Measurements from ENCODE around the gene FOSL2.

FOSL2 gene

DNA sequence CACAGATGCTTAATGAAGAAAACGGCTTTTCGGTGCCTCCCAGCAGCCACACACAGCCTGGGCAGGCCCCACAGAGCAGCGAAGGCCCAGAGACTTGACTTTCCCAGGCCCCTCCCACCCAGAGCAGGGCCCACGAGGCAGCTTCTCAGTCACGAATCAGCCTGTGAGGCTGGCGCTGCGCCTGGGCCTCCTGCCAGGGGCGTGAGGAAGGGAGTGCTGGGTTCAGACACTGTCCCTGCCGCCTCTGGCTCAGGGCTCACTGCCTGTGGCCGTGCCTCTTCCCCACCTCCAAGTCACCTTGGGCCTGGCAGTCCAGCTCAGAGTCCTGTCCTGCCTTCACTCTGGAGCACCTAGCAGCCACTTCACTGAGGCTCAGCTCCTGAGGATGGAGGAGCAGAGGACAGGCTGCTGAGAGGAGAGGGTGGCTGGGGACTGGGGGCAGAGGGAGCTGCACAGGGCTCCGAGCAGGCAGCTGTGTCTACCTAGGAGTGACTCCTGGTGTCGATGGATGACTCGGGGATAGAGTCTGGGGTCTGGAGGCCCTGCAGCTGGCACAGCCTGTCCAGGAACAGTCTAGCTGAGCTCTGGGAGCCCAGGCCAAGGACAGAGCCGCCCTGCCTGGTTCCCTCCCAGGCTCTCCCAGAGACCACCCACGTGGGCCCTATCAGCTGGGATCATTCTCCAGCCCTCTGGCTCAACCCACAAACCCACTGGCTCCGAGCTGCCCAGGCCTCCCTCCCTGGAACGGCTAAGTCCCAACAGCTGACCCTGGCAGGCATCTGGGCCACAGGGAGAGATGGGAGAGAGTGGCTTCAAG is 36.4 kb upstream of the FOSL2 start:
- no peaks in the 10 kb centered on the region for H3K9me3 ChIP-seq (ENCODE audit: insufficient read depth, low read depth, low read length)
- H2AFZ ChIP-seq (ENCODE audit: low read length): no peak overlapping the region; the same call in 1 of the 2 replicates
- peak overlapping the region; percentile 46 for H3K9ac ChIP-seq (ENCODE audit: low read depth, low read length, poor library complexity, severe bottlenecking)
- H4K20me1 ChIP-seq (ENCODE audit: insufficient read depth, low read length, poor library complexity, severe bottlenecking): no peaks in the 10 kb centered on the region
- TF ChIP-seq CTCF (conservative IDR thresholded peaks at IDR 0.05; ENCODE audit: low read length) (no peak), EZH2phosphoT487 (IDR thresholded peaks at IDR 0.05; ENCODE audit: borderline replicate concordance) (no peak)
- no peaks in the 10 kb centered on the region for H3K9me2 ChIP-seq (replicated peaks; ENCODE audit: low read depth, low read length)
- peaks cover 50% of the 10 kb centered on the region for H3K4me1 ChIP-seq (ENCODE audit: insufficient read depth, low read length, poor library complexity, severe bottlenecking)
- H3K79me2 ChIP-seq (ENCODE audit: insufficient read depth, low read length): peaks cover 10% of the 10 kb centered on the region; the same call in 1 of the 2 replicates
- H3F3A ChIP-seq (ENCODE audit: low read depth): no peaks in the 10 kb centered on the region
- no peak overlapping the region for H3K4me2 ChIP-seq (ENCODE audit: low read depth, low read length, poor library complexity, severe bottlenecking)
- no peak overlapping the region for H3K4me3 ChIP-seq (ENCODE audit: low read length, poor library complexity, severe bottlenecking)
- H3K27me3 ChIP-seq (ENCODE audit: insufficient read depth, low read length, poor library complexity, severe bottlenecking): no peaks in the 10 kb centered on the region
- H3K36me3 ChIP-seq (ENCODE audit: insufficient read depth, low read length): no peaks in the 10 kb centered on the region

GRCh38 chr2:28357055-28357454 is 35.6 kb upstream of the FOSL2 start:
- H3K79me2 ChIP-seq (ENCODE audit: insufficient read depth, low read length): peaks cover 15% of the 10 kb centered on the region; the same call in 1 of the 2 replicates
- no peaks in the 10 kb centered on the region for H3K36me3 ChIP-seq (ENCODE audit: insufficient read depth, low read length)
- peaks cover 55% of the 10 kb centered on the region for H3K4me1 ChIP-seq (ENCODE audit: insufficient read depth, low read length, poor library complexity, severe bottlenecking)
- H4K20me1 ChIP-seq (ENCODE audit: insufficient read depth, low read length, poor library complexity, severe bottlenecking): no peaks in the 10 kb centered on the region
- H3K9me3 ChIP-seq (ENCODE audit: insufficient read depth, low read depth, low read length): no peaks in the 10 kb centered on the region
- no peak overlapping the region for H3K4me3 ChIP-seq (ENCODE audit: low read length, poor library complexity, severe bottlenecking)
- no peak overlapping the region for H2AFZ ChIP-seq (ENCODE audit: low read length)
- H3F3A ChIP-seq (ENCODE audit: low read depth): no peaks in the 10 kb centered on the region
- no peak overlapping the region for H3K4me2 ChIP-seq (ENCODE audit: low read depth, low read length, poor library complexity, severe bottlenecking)
- H3K27me3 ChIP-seq (ENCODE audit: insufficient read depth, low read length, poor library complexity, severe bottlenecking): no peaks in the 10 kb centered on the region
- no peaks in the 10 kb centered on the region for H3K9me2 ChIP-seq (replicated peaks; ENCODE audit: low read depth, low read length)
- H3K9ac ChIP-seq (ENCODE audit: low read depth, low read length, poor library complexity, severe bottlenecking): peak overlapping the region; percentile 46
- TF ChIP-seq EZH2phosphoT487 (IDR thresholded peaks at IDR 0.05; ENCODE audit: borderline replicate concordance) (no peak), CTCF (conservative IDR thresholded peaks at IDR 0.05; ENCODE audit: low read length) (no peak)

GRCh38 chr2:28357948-28358667 is 34.5 kb upstream of the FOSL2 start:
- no peaks in the 10 kb centered on the region for H4K20me1 ChIP-seq (ENCODE audit: insufficient read depth, low read length, poor library complexity, severe bottlenecking)
- H3K4me2 ChIP-seq (ENCODE audit: low read depth, low read length, poor library complexity, severe bottlenecking): peak overlapping the region; percentile 74
- peaks cover 17% of the 10 kb centered on the region; the same call in 1 of the 2 replicates for H3K79me2 ChIP-seq (ENCODE audit: insufficient read depth, low read length)
- no peaks in the 10 kb centered on the region for H3K36me3 ChIP-seq (ENCODE audit: insufficient read depth, low read length)
- no peaks in the 10 kb centered on the region for H3K9me2 ChIP-seq (replicated peaks; ENCODE audit: low read depth, low read length)
- no peak for TF ChIP-seq EZH2phosphoT487 (IDR thresholded peaks at IDR 0.05; ENCODE audit: borderline replicate concordance)
- TF ChIP-seq CTCF (conservative IDR thresholded peaks at IDR 0.05; ENCODE audit: low read length): no peak
- no peaks in the 10 kb centered on the region for H3F3A ChIP-seq (ENCODE audit: low read depth)
- no peak overlapping the region for H2AFZ ChIP-seq (ENCODE audit: low read length)
- H3K4me1 ChIP-seq (ENCODE audit: insufficient read depth, low read length, poor library complexity, severe bottlenecking): peaks cover 65% of the 10 kb centered on the region
- no peaks in the 10 kb centered on the region for H3K9me3 ChIP-seq (ENCODE audit: insufficient read depth, low read depth, low read length)
- peak overlapping the region; percentile 64 for H3K9ac ChIP-seq (ENCODE audit: low read depth, low read length, poor library complexity, severe bottlenecking)
- no peaks in the 10 kb centered on the region for H3K27me3 ChIP-seq (ENCODE audit: insufficient read depth, low read length, poor library complexity, severe bottlenecking)
- no peak overlapping the region for H3K4me3 ChIP-seq (ENCODE audit: low read length, poor library complexity, severe bottlenecking)

Data from Loucy (cell line).